CD4-positive, alpha-beta T cell treated with Interleukin-17A for 1 hour (primary cell): Measurements from ENCODE around the gene ADH5.
A peak's percentile ranks its signal among the peaks of the same experiment; 100 is the strongest.
"Not testable (repeated sequence)": the region's sequence is repeated elsewhere in the genome, so short reads cannot be mapped to it uniquely, and the experiment has no call there.

Source experiments
- DNase-seq: peaks from one replicate; pipeline ENCODE4 v3.0.0-alpha.2; 2020

ADH5 gene

DNA sequence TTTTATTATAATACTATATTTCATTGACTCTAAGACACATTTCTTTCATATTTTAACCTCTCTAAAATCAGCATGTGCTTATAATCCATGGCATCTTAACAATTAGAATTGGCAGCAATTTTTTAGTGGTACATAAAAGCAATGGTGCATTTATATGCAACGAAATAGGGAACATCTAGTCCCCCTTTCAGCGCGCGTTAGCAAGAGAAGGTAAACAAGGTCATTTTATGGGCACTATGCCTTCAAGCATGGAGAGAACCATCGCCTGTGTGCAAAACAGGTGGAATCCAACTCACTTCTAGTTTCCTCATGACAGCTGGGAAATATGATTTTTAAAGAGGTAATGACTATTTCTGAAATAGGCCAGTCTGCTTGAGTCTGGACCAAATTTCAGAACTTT lies 6.4 kb downstream of the ADH5 start:
- no peak for DNase-seq

DNA sequence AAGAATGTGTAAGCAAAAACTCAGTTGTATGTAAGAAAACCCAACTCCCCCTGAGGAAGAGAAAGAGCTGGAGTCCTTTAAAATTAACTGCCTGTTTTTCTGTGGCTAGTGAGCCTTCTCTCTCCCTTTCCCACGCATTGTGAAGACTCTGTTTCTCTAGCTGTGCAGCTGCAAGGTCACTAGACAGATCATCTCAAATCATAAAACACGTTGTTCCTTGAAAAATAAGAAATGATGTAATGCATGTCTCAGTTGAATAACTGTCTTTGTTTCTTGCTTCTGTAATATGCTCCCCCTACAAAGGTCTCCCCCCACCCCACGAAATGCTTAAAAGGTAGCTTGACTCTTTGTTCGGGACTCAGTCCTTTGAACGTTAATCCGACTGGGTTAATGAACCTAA lies 7.7 kb downstream of the ADH5 start:
- DNase-seq, result not testable (repeated sequence)

DNA sequence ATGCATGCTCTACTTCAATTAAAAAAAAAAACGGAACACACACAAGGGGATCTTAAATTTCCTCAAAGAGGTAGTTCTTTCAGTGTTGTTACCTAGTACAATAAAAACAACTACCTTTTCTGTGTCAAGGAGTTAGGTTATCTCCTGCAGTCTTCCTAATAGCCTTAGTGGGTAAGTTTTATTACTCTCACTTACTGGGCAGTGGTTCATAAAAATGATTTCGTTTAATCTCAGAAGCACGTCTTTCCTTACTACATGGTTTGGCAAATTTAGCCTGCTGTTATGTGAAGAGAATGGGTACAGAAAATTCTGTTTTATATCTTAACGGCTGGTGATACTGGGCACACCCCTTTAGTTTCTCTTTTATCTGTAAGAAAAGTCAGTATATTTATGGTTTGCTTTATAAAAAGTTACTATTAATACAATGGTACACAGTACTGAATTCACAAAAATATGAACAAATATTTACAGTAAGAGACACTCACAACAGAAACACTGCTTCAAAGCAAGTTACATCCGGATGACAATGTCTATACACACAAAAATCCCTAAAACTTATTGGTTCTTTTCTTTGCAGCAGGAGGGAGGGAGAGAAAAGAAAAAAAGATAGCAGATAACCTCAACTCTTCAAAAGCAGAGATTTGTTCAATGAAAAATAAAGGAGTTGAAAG lies 8.8 kb downstream of the ADH5 start:
- no peak for DNase-seq

DNA sequence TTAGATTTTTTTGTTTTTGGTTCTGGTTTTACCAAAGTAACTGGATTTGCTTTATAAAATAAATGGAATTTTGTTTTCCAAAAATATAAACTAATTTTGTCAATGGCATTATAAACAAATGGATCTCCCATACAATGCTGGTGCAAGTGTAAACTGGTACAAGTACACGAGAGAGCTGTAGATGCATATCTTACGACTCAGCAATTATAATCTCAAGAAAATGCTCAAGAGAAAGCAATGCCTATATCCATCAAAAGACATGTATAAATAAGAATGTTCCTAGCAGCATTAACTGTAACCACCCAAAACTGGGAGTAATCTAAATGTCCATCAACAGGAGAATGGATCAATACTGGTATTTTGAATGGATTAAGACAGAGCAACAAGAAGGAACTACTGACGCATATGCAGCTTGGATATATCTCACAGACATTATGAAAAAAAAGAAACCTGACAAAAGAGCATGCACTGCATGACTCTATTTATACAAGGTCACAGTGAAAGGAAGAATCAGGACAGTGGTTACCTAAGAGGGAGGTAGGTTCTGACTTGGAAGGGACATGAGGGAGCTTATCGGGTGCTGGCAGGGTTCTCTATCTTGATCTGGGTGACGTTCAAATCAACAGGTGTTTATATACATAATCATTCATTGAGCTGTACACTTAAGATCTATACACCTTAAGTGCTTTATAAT lies 9.5 kb downstream of the ADH5 start:
- no peak for DNase-seq

DNA sequence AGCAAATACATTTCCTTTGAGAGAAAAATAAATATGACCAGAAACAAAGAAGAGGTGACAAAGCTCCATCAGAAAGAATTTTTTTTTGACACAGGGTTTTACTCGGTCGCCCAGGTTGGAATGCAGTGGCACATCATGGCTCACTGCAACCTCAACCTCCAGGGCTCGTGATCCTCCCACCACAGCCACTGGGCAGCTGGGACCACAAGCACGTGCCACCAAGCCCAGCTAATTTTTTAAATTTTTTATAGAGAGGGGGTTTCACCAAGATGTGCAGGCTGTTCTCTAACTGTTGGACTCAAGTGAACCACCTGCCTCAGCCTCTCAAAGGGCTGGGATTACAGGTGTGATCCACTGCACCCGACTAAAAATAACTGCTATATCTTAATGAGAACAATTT lies 10.3 kb downstream of the ADH5 start:
- DNase-seq, result no peak

DNA sequence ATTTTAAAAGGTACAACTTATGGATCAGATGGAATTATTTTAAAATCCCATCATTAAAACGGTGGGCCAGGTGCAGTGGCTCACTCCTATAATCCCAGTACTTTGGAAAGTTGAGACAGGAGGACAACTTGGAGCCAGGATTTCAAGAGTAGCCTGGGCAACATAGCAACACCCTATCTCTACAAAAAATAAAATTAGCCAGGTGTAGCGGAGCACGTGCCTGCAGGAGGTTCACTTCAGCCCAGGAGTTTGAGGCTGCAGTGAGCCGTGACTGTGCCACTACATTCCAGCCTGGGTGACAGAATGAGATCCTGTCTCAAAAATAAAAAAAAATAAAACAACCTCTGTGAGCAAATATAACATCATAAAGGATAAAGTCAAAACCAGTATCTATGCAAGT lies 11.4 kb downstream of the ADH5 start:
- DNase-seq, result no peak

DNA sequence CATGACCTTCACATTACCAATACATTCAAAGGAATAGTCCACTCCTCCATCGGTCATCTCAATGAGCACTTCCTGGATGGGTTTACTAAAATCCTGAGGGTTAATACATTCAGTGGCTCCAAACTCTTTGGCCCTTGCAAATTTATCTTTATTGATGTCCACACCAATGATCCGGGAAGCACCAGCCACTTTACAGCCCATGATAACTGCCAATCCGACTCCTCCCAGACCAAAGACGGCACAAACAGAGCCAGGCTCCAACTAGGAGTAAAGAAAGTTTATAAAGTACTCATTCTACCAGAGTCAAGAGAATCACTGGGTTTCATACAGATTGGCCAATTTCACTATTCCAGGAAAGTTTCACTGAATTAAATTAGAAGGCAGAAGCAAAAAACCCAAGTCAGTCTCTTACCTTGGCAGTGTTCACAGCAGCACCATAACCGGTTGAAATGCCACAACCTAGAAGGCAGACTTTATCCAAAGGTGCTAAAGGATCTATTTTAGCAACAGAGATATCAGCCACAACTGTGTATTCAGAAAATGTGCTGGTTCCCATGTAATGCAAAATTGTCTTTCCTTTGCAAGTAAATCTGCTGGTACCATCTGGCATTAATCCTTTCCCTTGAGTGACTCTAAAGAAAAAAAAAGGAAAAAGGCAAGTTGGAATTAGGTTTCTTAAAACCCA lies 12.2 kb downstream of the ADH5 start:
- DNase-seq, result no peak

DNA sequence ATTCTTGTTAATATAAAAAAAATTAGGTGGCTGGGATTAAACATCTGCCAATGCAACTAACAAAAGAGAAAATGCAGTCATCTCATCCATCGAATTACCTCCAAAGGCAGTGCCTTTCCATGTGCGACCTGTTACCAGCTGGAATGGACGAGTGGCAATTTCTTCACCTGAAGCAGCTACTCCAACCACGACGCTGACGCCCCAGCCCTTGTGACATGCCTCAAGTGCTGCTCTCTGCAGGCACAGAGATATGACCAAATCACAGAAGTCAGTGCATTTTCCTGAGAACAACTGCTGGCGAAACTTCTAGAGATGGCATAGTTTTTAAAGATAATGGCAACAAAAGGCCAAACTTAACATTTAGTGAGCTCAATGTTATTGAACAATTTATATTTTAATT lies 13.8 kb downstream of the ADH5 start:
- DNase-seq, result no peak

DNA sequence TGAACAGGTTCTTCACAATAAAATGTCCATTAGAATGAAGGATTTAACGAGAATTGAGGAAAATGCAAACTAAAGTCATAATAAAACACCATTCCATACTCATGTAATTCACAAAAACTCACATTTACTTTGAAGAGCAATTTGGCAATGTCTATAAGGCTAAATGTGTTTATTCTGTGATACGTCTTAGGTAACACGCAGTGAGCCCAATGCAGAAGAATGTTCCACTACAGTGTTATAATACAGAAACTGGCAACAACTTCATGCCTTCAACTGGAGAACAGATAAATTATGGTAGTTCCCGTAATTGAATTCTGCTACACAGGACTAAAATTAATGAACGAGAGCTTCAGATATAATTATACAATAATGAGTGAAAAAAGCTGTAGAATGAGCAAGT lies 17.4 kb downstream of the ADH5 start:
- no peak for DNase-seq

DNA sequence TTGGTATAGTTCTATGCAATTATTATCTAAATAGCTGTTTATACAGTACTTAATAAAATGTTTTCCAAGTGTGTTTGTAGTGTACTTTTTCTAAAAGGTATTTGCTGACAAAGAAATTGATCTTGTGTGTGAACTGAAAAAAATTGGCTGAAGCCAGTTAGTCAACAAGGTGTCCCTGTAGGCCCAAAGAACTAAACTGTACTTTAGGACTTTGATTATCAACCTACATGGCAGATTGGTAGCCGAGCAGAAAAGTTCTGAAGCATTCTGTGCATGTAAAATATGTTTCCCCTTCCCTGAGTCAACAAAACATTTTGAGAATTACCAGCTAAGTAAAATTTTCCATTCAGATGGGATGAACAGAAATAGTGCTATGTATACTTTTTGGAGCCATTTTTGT lies 21.0 kb downstream of the ADH5 start:
- DNase-seq, result no peak

DNA sequence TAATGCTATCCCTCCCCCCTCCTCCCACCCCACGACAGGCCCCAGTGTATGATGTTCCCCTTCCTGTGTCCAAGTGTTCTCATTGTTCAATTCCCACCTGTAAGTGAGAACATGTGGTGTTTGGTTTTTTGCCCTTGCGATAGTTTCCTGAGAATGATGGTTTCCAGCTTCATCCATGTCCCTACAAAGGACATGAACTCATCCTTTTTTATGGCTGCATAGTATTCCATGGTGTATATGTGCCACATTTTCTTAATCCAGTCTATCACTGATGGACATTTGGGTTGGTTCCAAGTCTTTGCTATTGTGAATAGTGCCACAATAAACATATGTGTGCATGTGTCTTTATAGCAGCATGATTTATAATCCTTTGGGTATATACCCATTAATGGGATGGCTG lies 23.1 kb downstream of the ADH5 start:
- not testable (repeated sequence) for DNase-seq

DNA sequence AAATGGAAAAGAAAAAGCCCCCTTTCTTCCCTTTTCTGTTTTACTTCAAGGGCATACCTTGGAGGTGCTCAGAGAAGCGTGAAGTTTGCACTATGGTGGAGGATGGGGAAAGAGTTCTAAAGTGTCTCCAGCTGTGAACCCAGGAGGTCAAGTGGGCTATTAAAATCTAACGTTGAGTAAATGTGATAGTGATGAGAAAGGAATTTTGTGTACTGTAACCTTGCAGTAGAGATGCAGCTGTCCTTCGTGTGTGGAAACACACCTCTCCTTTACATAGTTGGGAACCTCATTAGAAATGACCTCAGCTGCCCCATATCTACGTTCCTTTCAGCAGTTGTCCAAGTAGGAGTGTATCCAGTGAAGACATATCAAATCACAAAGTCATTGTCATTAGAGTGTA lies 26.5 kb downstream of the ADH5 start:
- no peak for DNase-seq

DNA sequence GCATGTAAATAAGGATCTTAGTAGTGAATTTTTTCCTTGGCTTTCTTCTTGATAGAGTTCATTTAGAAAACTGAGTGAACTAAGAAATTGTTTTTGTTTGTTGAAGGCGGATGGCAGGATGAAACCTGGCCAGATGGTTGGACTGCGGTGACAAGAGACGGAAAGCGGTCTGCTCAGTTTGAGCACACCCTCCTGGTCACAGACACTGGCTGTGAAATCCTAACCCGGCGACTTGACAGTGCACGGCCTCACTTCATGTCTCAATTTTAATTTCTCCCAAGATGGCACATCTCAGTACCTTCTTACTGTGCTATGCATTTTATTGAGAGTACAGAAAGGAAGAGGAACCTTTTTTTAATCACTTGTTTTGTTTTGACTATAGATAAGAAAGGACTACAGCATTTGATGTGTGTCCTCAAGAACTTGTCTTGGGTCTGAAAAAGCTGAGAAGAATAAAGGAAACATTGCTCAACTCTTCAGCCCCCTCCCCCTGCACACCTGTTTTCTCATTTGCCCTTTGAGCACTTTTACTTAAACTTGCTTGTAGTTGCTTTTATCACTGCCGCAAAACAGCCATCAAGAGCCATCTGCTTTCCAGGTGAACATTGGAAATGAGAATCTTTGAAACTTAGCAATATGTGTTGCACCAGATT lies 27.4 kb downstream of the ADH5 start:
- DNase-seq, result no peak

DNA sequence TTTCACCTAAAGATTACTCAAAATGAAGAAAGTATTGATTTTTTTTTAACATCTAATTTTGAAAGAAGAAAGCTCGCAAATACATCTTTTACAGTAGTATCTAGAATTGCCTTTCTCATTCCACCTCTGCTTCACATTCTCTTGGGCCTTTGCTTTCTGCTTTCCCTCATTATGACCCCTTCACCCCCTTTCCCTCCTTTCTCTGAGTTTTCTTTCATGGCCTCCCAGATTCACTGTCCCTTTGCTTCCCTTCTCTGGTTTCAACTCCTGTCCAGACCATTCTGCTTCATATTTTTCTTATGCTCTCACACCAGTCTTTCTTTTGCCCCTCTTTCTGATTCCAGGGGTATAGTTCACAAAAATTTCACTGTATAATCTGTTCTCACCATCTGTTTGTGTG lies 29.0 kb downstream of the ADH5 start:
- DNase-seq, result no peak

DNA sequence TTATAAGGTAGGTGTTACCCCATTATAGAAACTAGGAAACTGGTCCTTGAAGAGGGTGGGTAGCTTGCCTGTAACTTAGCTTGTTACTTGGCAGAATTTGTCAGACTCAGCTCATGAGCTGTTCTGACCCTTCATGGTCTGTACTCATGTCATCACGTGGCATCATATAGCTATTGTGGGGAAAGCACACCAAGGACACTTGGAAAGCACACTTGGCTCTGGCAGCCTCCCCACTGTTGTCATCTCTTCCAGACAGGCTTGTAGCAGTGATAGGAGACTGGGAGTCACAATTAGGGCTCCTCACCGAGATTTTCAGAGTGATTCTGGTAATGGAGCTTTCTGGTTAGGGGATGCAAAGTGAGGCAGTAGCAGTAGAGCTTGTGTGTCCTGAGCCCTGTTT lies 30.4 kb downstream of the ADH5 start:
- DNase-seq, result no peak

DNA sequence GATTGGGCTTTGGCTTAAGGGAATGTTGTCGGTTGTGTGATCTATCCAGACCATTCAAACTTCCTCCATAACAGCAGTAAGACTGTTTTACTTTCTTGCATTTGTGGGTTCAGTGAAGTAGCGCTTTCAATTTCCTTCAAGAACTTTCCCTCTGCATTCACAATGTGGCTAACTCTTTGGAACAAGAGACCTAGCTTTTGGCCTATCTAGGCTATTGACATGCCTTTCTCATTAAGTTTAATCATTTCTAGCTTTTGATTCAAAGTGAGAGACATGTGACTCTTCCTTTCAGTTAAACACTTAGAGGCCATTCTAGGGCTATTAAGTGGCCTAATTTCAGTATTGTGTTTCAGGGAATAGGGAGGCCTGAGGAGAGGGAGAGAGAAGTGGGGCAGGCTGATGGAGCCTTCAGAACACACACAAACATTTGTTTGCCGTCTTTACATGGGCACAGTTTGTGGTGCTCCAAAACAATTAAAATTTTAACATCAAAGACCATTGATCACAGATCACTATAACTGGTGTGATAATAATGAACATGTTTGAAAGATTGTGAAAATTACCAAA lies 34.1 kb downstream of the ADH5 start:
- DNase-seq, result no peak

DNA sequence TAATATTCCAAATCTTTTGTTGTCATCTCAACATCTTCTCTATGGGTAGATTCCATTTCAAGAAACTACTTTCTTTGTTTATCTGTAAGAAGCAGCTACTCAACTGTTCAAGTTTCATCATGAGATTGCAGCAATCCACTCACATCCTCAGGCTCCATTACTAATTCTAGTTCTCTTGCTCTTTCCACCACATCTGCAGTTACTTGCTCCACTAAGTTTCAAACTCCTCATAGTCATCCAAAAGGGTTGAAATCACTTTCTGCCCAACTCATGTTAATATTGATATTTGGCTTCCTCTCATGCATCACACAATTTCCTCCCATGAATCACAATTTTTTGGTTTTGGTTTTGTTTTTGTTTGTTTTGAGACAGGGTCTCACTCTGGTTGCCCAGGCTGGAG lies 35.7 kb downstream of the ADH5 start:
- DNase-seq, result no peak

DNA sequence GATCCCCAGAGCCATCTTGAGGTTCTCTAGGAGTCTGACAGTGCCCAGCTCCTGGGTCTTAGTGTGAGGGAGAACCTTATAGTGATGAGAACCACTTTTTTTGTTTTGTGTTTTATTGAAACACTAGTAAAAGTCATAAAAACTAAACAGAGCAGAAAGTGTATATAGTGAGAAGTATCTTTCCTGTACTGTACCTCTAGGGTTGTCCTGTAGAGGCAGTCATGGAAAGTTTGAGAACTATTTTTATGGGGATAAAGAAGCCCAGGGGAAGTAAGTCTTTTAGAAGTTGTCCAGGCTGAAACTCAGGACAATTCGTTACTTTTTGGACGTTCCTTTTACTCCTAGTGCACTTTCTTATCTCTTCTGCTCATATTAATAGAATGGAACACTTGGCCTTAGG lies 40.9 kb downstream of the ADH5 start:
- no peak for DNase-seq

DNA sequence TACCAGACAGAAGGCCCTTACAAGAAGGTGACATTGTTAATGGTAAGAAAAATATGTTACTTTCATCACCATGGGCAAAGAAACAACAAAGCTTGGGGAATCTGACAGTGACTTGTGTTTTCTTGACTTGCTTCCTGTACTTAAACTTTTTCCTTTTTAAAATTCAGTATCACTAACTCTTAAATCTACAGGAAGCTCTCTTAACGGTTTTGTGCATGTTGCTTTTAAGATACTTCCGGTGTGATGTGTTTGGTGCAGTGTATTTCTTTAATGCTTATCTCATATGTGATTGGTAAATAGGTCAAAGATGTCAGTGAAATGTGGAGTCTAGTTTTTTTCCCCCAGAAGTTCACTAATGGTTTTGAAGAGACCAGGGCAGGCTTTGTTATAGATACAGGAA lies 45.2 kb downstream of the ADH5 start:
- peak; percentile 68 for DNase-seq

DNA sequence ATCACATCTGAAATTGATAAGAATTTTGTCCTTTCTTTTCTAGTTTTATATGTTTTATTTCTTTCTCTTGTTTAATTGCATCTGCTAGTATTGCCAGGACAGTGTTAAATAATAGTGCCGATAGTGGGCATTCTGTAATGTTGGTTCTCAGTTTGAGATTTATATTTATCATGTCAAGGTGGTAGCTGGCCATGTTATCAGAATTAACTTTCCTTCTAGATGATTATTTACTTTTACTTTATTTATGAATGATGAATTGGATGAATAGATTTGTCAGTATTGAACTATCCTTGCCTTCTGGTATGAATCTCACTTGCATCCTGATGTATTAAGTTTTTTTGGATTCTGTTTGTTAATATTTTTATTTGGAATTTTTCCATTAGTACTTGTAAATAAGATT lies 50.4 kb downstream of the ADH5 start:
- no peak for DNase-seq

DNA sequence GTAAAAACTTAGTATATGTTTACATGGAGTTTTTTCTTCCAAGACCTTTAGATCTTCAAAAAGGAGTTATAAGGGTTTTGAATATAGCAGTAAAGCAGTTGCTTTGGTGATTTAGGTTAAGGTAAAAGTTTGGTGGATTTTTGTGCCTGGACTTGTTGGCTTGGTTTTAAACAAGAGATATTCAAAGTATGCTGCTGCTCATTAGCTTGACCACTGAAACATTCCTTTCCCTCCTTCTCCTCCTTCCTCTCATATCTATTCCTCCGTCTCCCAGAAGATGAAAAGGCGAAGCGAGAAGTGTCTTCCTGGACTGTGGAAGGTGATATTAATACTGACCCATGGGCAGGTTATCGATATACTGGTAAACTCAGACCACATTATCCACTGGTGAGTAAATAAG lies 54.6 kb downstream of the ADH5 start:
- DNase-seq, result no peak

DNA sequence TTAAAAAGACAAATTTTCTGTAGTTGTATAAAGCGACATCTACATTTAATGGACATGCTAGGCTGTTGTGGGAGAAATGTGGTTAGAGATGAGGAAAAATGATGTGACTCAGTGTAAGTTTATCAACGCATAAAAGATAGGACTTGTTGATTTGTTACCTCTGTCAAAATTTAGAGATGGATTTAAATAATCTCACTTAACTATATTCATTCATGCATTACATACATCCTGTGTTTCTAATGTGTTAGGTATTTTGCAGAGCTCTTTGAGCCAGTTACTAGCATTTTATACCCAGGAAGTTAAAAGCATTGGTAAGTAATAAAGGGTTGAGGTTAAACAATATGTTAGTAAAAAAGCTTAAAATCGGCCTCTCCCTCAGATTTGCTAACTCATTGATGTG lies 58.7 kb downstream of the ADH5 start:
- DNase-seq, result no peak

DNA sequence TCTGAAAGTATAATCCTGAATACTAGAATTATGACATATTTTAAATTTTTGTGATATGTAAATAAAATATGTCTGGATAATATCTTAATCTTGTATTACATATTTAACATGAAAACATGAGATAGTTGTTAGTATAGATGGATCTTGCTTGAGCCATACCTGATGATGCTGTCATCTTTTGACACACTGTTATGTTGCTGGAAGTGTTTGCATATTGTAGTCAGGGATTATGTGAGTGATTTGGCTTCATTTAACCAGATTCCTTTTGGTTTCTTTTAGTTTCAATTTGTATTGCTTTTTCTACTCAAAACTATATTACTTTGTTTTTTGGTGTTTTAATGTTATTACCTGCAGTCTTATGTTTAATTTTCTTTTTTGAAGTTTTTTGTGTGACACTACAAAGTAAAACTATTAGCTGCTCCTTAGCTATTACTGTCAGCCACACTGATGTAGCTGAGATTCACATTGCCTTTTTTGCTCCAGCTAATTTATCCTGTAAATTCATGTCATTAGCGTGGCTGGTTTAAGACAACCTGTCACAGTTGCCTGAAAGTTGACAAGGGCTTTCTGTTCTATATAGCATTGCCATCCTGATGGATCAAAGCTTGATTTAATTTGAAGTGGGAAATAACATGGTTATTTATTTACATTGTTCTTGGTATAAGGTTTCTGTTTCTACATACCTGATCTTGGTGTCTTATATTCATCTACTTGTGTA lies 59.4 kb downstream of the ADH5 start:
- DNase-seq, result no peak
